Measurements from ENCODE around the gene TFDP1.
"Not testable (repeated sequence)": the region's sequence is repeated elsewhere in the genome, so short reads cannot be mapped to it uniquely, and the experiment has no call there.

The TFDP1 gene

DNA sequence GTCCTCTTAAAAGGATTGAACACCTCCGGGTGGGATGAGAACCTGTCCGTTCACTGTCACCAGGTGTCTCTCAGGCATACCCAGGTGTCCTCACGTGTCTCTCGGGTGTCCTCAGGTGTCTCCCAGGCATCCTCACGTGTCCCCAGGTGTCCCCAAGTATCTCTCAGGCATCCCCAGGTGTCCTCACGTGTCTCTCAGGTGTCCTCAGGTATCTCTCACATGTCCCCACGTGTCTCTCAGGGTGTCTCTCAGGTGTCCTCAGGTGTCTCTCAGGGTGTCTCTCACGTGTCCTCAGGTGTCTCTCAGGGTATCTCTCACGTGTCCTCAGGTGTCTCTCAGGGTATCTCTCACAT, 39.7 kb downstream of the TFDP1 start:
- in situ Hi-C loops (cut with MboI; ENCODE audit: low sequenced_read_pairs) = no loop called here
- H3K36me3 ChIP-seq (replicated peaks) = peaks cover 51% of the 10 kb centered on the region

DNA sequence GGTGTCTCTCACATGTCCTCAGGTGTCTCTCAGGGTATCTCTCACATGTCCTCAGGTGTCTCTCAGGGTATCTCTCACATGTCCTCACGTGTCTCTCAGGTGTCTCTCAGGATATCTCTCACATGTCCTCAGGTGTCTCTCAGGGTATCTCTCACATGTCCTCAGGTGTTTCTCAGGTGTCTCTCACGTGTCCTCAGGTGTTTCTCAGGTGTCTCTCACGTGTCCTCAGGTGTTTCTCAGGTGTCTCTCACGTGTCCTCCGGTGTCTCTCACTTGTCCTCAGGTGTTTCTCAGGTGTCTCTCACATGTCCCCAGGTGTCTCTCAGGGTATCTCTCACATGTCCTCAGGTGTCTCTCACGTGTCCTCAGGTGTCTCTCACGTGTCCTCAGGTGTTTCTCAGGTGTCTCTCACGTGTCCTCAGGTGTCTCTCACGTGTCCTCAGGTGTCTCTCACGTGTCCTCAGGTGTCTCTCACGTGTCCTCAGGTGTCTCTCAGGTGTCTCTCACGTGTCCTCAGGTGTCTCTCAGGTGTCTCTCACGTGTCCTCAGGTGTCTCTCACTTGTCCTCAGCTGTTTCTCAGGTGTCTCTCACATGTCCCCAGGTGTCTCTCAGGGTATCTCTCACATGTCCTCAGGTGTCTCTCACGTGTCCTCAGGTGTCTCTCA, 40.2 kb downstream of the TFDP1 start:
- H3K4me3 ChIP-seq; DNase-seq (ENCODE audit: low spot score in 2 of 2); H3K4me1 ChIP-seq; H3K27me3 ChIP-seq (ENCODE audit: low read depth); in situ Hi-C loops (cut with MboI; ENCODE audit: low sequenced_read_pairs); H3K9me3 ChIP-seq: not testable (repeated sequence)
- H3K36me3 ChIP-seq (replicated peaks) = peaks cover 57% of the 10 kb centered on the region

More for the DNA sequence above, 39.7 kb downstream of the TFDP1 start:
- H3K4me3 ChIP-seq = no peak overlapping the region
- H3K9me3 ChIP-seq = no peaks in the 10 kb centered on the region
- no peaks in the 10 kb centered on the region for H3K27me3 ChIP-seq (ENCODE audit: low read depth)
- DNase-seq (ENCODE audit: low spot score in 2 of 2) = no peak
- H3K4me1 ChIP-seq = no peaks in the 10 kb centered on the region

DNA sequence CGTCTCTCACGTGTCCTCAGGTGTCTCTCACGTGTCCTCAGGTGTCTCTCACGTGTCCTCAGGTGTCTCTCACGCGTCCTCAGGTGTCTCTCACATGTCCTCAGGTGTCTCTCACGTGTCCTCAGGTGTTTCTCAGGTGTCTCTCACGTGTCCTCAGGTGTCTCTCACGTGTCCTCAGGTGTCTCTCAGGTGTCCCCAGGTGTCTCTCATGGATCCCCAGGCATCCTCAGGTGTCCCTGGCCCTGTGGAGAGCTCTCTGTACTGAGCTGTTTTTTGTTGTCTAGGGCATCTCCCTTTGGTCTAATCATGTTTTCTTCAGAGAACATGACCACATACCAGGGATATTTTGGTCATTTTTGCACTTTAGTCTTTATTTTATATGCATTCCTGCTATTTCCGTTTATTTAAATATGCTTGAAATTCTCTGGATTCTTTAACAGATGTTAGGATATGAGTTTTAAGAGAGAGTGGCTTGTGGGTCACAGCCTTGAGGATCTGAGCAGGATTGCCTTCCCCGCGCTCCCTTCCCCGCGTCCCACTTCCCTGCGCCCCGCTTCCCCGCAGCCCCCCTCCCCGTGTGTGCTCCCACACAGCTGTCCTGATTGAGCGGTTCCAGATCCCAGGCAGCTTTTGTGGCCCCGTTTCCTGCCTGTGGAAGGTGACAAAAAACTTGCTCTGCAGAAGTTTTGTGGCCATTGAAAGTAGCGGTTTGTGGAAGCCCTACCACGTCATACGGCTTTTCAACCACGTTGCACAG, 41.6 kb downstream of the TFDP1 start:
- Histone ChIP-seq H3K9me3 (no peaks in the 10 kb centered on the region), H3K4me3 (no peak overlapping the region), H3K27me3 (ENCODE audit: low read depth) (no peaks in the 10 kb centered on the region), H3K4me1 (no peaks in the 10 kb centered on the region), H3K36me3 (replicated peaks) (peaks cover 58% of the 10 kb centered on the region)
- DNase-seq (ENCODE audit: low spot score in 2 of 2) = no peak
- in situ Hi-C loops (cut with MboI; ENCODE audit: low sequenced_read_pairs) = no loop called here

DNA sequence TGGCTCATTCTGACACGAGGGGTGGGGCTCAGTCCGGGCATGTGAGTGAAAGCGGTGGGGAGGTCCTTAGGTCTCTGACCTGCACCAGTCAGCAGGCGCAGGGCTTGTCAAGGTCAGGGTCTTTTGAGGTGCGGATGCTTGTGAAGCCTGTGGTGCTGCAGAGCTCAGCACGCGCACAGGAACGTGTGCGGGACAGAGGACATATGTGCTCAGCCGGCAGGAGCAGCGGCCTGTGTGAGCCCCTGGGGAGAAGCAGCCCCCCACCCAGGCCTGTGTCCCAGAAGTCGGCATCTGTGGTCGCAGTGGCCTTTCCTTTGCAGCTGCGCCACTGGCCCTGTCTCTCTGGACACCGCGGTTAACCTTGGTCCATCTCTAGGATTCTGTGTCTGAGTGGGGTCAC, 42.6 kb downstream of the TFDP1 start:
- no peaks in the 10 kb centered on the region for H3K4me1 ChIP-seq
- no peak overlapping the region for H3K4me3 ChIP-seq
- no peak for DNase-seq (ENCODE audit: low spot score in 2 of 2)
- H3K27me3 ChIP-seq (ENCODE audit: low read depth) = no peaks in the 10 kb centered on the region
- no peaks in the 10 kb centered on the region for H3K9me3 ChIP-seq
- in situ Hi-C loops (cut with MboI; ENCODE audit: low sequenced_read_pairs) = no loop called here
- peaks cover 66% of the 10 kb centered on the region for H3K36me3 ChIP-seq (replicated peaks)

DNA sequence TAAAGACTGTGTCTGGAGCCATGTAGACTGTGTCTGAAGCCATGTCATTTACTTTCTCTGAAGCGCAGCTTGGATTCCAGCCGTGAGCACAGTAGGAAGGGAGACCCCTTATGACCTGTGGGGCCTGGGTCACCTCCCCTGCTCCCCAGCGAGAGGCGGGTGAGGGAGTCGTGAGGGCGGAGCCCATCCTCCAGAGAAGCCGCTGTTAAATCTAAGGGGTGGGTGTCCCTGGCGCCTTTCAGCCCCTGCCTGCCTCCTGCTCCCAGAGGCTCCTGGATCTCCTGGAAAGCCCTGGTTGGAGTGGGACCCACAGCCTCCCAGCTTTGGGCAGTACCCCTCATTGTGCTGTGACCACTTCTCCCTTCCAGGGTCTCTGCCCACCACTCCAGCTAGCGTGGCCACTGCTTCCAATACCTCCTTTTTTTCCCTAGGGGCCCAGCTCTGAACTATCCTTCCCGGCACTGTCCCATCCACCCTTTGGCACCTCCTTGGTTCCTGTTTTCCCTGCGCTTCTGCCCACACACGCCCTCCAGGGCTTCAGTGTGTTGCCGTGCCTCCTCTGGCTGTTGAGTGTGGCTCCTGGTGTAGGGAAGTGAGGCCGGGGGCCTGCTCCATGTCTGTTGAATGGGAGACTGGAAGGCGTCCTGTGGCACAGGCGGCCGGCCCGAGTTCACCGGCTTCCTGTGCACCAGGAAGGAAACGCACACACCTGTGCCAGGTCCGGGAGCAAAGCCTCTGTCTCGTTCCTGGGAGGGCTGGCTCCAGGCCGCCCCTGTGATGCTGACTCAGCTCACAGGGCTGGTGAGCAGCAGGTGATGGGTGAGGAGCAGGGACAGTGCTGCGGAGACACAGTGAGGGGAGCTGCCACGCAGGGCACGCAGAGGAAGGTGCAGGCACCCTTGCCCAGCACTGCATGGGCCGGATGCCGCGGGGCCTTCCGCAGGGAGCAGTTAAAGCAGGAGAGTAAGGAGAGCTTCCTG, 44.0 kb downstream of the TFDP1 start:
- no peaks in the 10 kb centered on the region for H3K4me1 ChIP-seq
- in situ Hi-C loops (cut with MboI; ENCODE audit: low sequenced_read_pairs) = no loop called here
- H3K4me3 ChIP-seq = no peak overlapping the region
- H3K9me3 ChIP-seq = no peaks in the 10 kb centered on the region
- H3K36me3 ChIP-seq (replicated peaks) = peaks cover 63% of the 10 kb centered on the region
- H3K27me3 ChIP-seq (ENCODE audit: low read depth) = no peaks in the 10 kb centered on the region
- no peak for DNase-seq (ENCODE audit: low spot score in 2 of 2)

DNA sequence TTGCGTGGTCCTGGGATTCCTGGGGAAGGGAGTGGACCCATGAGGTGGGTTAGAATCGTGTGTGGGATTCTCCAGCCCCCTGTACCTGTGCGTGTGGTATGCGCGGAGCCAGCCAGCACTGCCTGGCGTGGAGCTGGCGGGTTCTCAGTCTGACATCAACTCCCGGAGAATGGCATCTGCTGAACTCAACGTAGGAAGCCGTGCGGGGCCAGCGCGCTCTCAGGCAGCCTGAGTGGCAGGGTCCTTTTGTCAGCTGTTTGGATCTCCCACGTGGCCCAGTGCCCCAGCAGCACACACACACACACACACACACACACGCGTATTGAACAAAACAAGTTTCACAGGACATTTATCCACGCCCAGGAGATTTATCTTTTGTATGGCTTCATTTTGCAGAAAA, 45.3 kb downstream of the TFDP1 start:
- Histone ChIP-seq H3K4me3 (no peak overlapping the region), H3K27me3 (ENCODE audit: low read depth) (no peaks in the 10 kb centered on the region), H3K4me1 (no peaks in the 10 kb centered on the region), H3K9me3 (no peaks in the 10 kb centered on the region), H3K36me3 (replicated peaks) (peaks cover 68% of the 10 kb centered on the region)
- in situ Hi-C loops (cut with MboI; ENCODE audit: low sequenced_read_pairs) = no loop called here
- no peak for DNase-seq (ENCODE audit: low spot score in 2 of 2)

DNA sequence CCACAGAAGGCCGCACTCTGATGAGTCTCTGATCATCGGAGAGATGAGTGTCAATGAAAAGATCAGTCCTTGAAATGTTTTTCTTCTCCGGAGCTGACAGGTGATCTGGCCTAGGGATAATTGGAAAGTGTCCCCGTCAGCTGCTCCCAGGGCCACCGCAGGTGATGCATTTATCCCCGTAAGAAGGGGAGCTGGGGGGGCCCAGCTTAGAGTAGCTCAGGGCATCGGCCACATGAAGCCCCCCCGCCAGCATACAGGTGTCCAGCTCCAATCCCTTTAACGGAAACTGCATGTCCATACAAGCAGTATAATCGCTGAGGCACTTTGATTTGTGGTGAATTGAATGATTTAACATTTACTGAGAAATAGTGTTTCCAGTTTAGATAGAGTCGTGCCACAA, 45.7 kb downstream of the TFDP1 start:
- Histone ChIP-seq H3K36me3 (replicated peaks) (peaks cover 73% of the 10 kb centered on the region), H3K4me3 (no peak overlapping the region), H3K4me1 (no peaks in the 10 kb centered on the region), H3K9me3 (no peaks in the 10 kb centered on the region), H3K27me3 (ENCODE audit: low read depth) (no peaks in the 10 kb centered on the region)
- in situ Hi-C loops (cut with MboI; ENCODE audit: low sequenced_read_pairs) = no loop called here
- DNase-seq (ENCODE audit: low spot score in 2 of 2) = no peak

DNA sequence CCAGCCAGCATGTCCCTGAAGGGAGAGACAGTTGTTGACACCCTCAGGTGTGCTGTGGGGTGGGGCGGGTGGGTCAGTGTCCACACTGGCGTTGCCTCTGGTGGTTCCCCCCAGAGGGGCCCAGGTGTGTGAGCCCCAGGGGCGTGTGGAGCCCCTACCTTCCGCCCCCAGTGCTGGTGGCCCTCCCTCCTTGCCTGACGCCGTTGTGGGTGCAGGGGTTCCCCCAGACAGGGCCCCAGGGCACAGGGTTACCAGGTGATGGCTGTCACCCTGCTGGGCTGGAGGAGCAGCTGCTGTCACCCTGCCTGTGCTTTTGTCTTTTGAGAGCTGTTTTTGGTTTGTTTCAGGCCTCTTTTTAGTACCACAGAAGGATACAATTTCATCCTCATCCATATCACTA, 46.3 kb downstream of the TFDP1 start:
- Histone ChIP-seq H3K36me3 (replicated peaks) (peaks cover 78% of the 10 kb centered on the region), H3K4me3 (no peak overlapping the region), H3K9me3 (no peaks in the 10 kb centered on the region), H3K27me3 (ENCODE audit: low read depth) (no peaks in the 10 kb centered on the region), H3K4me1 (no peaks in the 10 kb centered on the region)
- in situ Hi-C loops (cut with MboI; ENCODE audit: low sequenced_read_pairs) = no loop called here
- DNase-seq (ENCODE audit: low spot score in 2 of 2) = no peak

DNA sequence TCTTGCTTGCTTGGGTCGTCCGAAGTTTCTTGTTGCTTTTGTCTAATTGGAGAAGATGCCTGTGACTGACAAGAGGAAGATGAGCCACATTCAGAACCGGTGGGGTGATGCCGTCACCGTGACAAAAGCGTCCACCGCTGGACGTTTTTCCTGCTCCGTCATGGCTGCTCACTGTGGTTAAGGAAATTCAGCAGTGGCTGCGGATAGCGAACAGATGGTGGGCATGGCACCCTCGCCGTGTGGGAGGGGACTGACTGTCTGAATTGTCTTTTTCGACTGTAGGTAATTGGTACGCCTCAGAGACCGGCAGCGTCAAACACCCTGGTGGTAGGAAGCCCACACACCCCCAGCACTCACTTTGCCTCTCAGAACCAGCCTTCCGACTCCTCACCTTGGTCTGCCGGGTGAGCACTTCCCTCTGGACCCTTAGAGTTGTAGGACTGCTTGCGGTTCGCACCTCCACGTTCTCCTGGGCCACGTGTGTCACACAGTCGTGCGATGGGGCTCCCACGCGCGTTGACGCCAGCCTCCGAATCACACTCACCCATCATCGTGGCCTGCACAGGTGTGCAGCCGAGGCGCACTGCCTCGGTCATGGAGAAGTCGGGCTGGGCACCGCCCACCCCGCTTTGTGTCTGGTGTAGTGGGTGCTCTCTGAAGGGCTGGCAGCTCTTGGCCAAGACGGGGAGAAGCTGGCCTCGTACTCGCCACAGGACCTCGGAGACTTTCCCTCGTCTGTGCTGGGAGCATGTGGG, 47.0 kb downstream of the TFDP1 start:
- H3K9me3 ChIP-seq = no peaks in the 10 kb centered on the region
- no peaks in the 10 kb centered on the region for H3K4me1 ChIP-seq
- in situ Hi-C loops (cut with MboI; ENCODE audit: low sequenced_read_pairs) = no loop called here
- no peaks in the 10 kb centered on the region for H3K27me3 ChIP-seq (ENCODE audit: low read depth)
- peaks cover 84% of the 10 kb centered on the region for H3K36me3 ChIP-seq (replicated peaks)
- no peak for DNase-seq (ENCODE audit: low spot score in 2 of 2)
- no peak overlapping the region for H3K4me3 ChIP-seq

DNA sequence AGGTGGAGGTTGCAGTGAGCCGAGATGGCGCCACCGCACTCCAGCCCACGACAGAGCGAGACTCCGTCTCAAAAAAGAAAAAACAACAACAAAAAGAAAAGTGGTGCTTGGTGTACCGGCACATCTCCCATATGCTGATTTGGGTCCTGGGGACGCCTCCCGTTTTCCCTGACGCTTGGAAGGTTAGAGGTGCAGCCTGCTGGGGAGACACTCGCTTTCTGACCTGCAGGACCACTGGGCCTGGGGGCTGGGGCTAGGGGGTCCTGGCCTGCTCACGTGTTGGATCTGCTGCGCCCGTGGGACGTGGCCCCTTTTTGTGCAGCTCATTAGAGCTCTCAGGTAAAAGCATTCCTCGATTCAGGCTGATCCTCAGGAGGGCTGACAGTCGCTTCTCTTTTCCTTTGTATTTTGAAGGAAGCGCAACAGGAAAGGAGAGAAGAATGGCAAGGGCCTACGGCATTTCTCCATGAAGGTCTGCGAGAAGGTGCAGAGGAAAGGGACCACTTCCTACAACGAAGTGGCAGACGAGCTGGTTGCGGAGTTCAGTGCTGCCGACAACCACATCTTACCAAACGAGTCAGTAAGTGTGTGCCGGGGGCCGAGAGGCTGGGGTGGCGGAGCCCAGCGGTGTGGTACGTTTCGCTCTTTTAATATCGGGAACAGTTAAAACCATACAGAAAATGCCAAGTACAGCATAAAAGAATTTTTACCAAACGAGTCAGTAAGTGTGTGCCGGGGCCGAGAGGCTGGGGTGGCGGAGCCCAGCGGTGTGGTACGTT, 48.3 kb downstream of the TFDP1 start:
- DNase-seq (ENCODE audit: low spot score in 2 of 2) = no peak
- no peaks in the 10 kb centered on the region for H3K27me3 ChIP-seq (ENCODE audit: low read depth)
- in situ Hi-C loops (cut with MboI; ENCODE audit: low sequenced_read_pairs) = no loop called here
- H3K4me3 ChIP-seq = no peak overlapping the region
- no peaks in the 10 kb centered on the region for H3K9me3 ChIP-seq
- peaks cover 85% of the 10 kb centered on the region for H3K36me3 ChIP-seq (replicated peaks)
- no peaks in the 10 kb centered on the region for H3K4me1 ChIP-seq

DNA sequence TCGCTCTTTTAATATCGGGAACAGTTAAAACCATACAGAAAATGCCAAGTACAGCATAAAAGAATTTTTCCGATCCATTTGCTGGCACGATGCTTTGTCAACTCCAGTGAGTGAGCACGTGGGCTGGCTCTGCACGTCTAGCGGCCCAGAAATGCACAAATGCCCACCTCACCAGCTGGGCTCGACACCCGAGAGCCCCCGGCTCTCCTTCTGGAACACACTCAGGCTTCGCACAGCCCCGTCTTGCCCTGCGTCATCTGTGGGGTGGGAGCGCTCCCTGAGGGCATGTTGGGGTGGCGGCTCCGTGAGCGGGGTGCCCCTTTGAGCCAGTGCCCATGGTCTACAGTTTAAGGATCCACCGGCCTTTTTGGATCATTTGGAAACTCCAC, 48.9 kb downstream of the TFDP1 start:
- peaks cover 90% of the 10 kb centered on the region for H3K36me3 ChIP-seq (replicated peaks)
- DNase-seq (ENCODE audit: low spot score in 2 of 2) = no peak
- in situ Hi-C loops (cut with MboI; ENCODE audit: low sequenced_read_pairs) = no loop called here
- no peaks in the 10 kb centered on the region for H3K4me1 ChIP-seq
- H3K27me3 ChIP-seq (ENCODE audit: low read depth) = no peaks in the 10 kb centered on the region
- no peaks in the 10 kb centered on the region for H3K9me3 ChIP-seq
- H3K4me3 ChIP-seq = no peak overlapping the region

DNA sequence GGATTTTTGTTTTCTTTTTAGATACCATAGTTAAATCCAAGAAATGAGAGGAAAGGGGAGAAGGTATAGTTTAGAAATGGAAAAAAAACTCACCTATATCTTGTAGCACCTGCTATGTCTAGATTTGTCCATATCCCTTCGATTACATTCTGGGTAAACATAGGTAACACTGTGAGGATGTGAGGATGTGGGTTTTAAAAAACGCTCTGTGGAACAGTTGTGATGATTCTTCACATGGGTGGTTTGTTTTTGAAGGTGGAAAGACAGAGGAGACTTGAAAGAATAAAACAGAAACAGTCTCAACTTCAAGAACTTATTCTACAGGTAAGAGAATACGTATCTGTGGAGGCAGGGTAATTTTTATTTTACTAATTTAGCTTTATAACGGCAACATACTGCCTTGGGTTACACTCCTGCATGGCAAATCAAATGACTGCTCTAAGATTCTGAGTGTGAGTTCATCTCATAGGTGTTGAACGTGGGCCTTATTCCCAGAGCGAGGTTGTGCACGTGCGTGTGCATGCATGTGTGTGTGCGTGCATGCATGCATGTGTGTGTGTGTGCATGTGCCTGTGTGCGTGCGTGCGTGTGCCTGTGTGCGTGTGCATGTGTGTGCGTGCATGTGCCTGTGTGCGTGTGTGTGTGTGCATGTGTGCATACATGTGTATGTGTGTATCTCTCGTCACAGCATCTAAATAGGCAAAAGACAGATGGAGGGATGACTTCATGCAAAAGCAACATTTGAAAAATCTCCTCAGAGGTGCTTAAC, 49.9 kb downstream of the TFDP1 start:
- DNase-seq (ENCODE audit: low spot score in 2 of 2) = no peak
- Histone ChIP-seq H3K4me3 (no peak overlapping the region), H3K9me3 (no peaks in the 10 kb centered on the region), H3K4me1 (no peaks in the 10 kb centered on the region), H3K27me3 (ENCODE audit: low read depth) (no peaks in the 10 kb centered on the region), H3K36me3 (replicated peaks) (peaks cover 86% of the 10 kb centered on the region)
- in situ Hi-C loops (cut with MboI; ENCODE audit: low sequenced_read_pairs) = no loop called here

All from HAP-1 (cell line).